Natural killer cell treated with Interleukin-12 subunit alpha and Interleukin-12 subunit beta and Interleukin-15 and Interleukin-18, amount 100 ng/mL, for 72 hours (primary cell): ENCODE results near the gene PDE6G. TPM values are rescaled to one million over a fixed set of nuclear protein-coding genes. Genes with fewer than 3 reads are reported as not detected.
A peak's percentile ranks its signal among the peaks of the same experiment; 100 is the strongest.
"Not testable (repeated sequence)": the region's sequence is repeated elsewhere in the genome, so short reads cannot be mapped to it uniquely, and the experiment has no call there.

ENCODE experiments used
- ATAC-seq, 2 donors: fragments of 150-1000 bp; cut with Tn5 transposase in 1 of 2; sonication (Bioruptor Pico), chemical (Tn5 transposase) in 1 of 2; 2 replicates each; pipeline ENCODE4 v1.10.0; 2021
- DNase-seq: peaks from one replicate; pipeline ENCODE4 v3.0.0; 2022; ENCODE audit warnings: low spot score
- H3K27ac Mint-ChIP-seq, 2 donors: 1 replicate in 1 of 2; 2 replicates in 1 of 2; pipeline ENCODE4 v1.8.0; 2022; ENCODE audit warnings: mixed read lengths in 2 of 2, mild to moderate bottlenecking in 1 of 2, moderate library complexity in 1 of 2
- H3K27me3 Mint-ChIP-seq, 2 donors: 1 replicate in 1 of 2; 2 replicates in 1 of 2; pipeline ENCODE4 v1.8.0; 2022; ENCODE audit warnings: mixed read lengths in 2 of 2
- H3K36me3 Mint-ChIP-seq: one replicate; pipeline ENCODE4 v1.8.0; 2022; ENCODE audit warnings: mixed read lengths
- H3K4me1 Mint-ChIP-seq, 2 donors: 1 replicate in 1 of 2; 2 replicates in 1 of 2; pipeline ENCODE4 v1.8.0; 2022; ENCODE audit warnings: low read depth in 2 of 2, mixed read lengths in 2 of 2, mild to moderate bottlenecking in 1 of 2
- H3K4me3 Mint-ChIP-seq: one replicate; pipeline ENCODE4 v1.8.0; 2022; ENCODE audit warnings: mixed read lengths
- H3K9me3 Mint-ChIP-seq: 2 replicates; pipeline ENCODE4 v1.8.0; 2022; ENCODE audit warnings: mixed read lengths
- total RNA-seq, 2 donors: library from RNA; stranded (reverse); gene quantifications; one replicate each; pipeline ENCODE4 v1.2.3, GENCODE V29; 2022

PDE6G gene
- total RNA-seq, 2 donors from 2014 or later, result 4.8 to 8.9 TPM

DNA sequence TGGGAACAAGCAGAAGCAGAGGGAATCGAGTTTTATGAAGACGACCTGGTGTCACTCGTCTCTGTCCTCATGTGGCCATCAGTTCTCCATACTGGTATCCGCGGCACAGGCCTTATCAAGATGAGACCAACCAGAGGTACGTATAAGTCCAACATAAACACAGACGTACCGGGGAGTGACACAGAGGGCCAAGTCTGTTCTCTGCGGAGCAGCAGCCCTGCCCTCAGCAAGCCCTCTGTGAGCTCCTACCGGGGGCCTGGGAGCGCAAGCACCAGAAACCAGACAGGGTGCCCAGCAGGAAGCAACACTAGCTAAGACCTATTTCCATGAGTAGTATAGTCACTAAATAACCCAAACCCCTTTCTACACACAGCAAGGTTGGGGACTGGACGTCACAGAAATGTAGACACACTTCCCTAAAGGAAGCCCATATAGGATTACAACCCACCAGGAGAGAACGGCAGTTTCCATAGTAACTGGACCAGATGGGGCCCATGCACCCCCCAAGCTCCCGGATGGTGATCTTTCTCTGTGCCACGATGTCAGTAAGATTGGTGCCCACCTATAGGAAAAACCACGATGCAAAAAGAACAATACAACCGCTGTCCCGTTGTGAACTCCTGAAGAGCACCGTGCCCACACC, 26.3 kb upstream of the PDE6G start:
- H3K4me1 Mint-ChIP-seq, result peaks cover 26 to 36% of the 10 kb centered on the region in 2 donors

GRCh38 chr17:81681672-81682071, 25.3 kb upstream of the PDE6G start:
- Mint-ChIP-seq H3K4me1 (peaks cover 26 to 27% of the 10 kb centered on the region in 2 donors), H3K27ac (no peak overlapping the region), H3K9me3 (no peaks in the 10 kb centered on the region), H3K27me3 (no peaks in the 10 kb centered on the region), H3K36me3 (no peaks in the 10 kb centered on the region), H3K4me3 (no peak overlapping the region)
- no peak for ATAC-seq
- no peak for DNase-seq

More for the DNA sequence above, 26.3 kb upstream of the PDE6G start:
- H3K27ac Mint-ChIP-seq, result peak overlapping the region; percentile 86 to 88
- no peak for DNase-seq
- H3K4me3 Mint-ChIP-seq, result peak overlapping the region; percentile 90
- H3K36me3 Mint-ChIP-seq, result no peaks in the 10 kb centered on the region
- no peaks in the 10 kb centered on the region for H3K27me3 Mint-ChIP-seq
- ATAC-seq, result no peak
- H3K9me3 Mint-ChIP-seq, result no peaks in the 10 kb centered on the region

GRCh38 chr17:81680150-81680549, 23.8 kb upstream of the PDE6G start:
- Mint-ChIP-seq H3K4me1 (peaks cover 24 to 26% of the 10 kb centered on the region in 2 donors), H3K9me3 (no peaks in the 10 kb centered on the region), H3K4me3 (no peak overlapping the region), H3K27ac (no peak overlapping the region), H3K27me3 (no peaks in the 10 kb centered on the region), H3K36me3 (no peaks in the 10 kb centered on the region)
- DNase-seq, result no peak
- no peak for ATAC-seq

DNA sequence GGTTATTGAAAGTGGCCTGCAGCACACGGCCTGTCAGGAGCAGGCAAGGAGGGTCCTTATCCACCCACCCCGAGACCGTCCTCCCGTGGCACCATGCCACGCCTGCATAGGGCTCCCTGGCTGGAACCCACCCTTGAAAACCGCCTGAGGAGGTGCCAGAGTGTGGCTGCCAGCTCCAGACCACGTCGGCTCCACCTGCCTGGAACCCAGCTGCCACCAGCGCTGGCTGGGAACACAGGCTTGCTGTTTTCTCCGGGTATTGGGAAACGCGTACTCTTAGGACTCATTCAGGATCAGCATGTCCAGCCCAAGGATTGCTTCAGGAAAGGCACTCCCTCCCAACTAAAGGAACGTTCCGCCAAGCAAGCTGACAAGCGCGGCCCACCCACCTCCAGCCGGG, 20.6 kb upstream of the PDE6G start:
- H3K4me3 Mint-ChIP-seq, result no peak overlapping the region
- no peak for ATAC-seq
- H3K27ac Mint-ChIP-seq, result no peak overlapping the region

GRCh38 chr17:81675515-81676221, 19.3 kb upstream of the PDE6G start:
- ATAC-seq, H3K27ac Mint-ChIP-seq, H3K9me3 Mint-ChIP-seq, H3K27me3 Mint-ChIP-seq, H3K4me3 Mint-ChIP-seq, DNase-seq, H3K36me3 Mint-ChIP-seq: not testable (repeated sequence)
- peaks cover 7 to 11% of the 10 kb centered on the region in 2 donors for H3K4me1 Mint-ChIP-seq

More for the DNA sequence above, 20.6 kb upstream of the PDE6G start:
- Mint-ChIP-seq H3K27me3 (no peaks in the 10 kb centered on the region), H3K4me1 (peaks cover 7 to 13% of the 10 kb centered on the region in 2 donors), H3K36me3 (no peaks in the 10 kb centered on the region), H3K9me3 (no peaks in the 10 kb centered on the region)
- DNase-seq, result no peak

GRCh38 chr17:81673561-81674258, 17.4 kb upstream of the PDE6G start:
- Mint-ChIP-seq H3K4me1 (peaks cover 7 to 8% of the 10 kb centered on the region in 2 donors), H3K27ac (no peak overlapping the region), H3K4me3 (no peak overlapping the region), H3K36me3 (no peaks in the 10 kb centered on the region), H3K9me3 (no peaks in the 10 kb centered on the region), H3K27me3 (no peaks in the 10 kb centered on the region)
- no peak for ATAC-seq
- DNase-seq, result no peak

DNA sequence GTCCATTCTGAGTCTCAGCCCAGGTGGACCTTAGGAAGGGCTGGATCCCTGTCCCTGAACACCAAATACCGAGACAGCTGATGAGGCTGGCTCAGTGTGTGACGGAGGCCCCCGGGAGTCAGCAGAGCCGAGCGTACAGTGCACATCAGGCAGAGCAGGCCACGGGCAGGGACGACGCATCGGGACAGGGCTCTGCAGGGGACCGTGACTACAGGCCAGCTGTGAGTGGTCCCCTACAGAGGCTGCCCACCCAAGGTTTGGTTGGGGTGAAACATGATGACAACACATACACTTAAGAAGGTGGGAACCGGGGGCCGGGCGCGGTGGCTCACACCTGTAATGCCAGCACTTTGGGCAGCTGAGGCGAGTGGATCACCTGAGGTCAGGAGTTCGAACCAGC, 16.6 kb upstream of the PDE6G start:
- peak; percentile 3 to 33 for ATAC-seq
- Mint-ChIP-seq H3K27me3 (no peaks in the 10 kb centered on the region), H3K27ac (no peak overlapping the region)

GRCh38 chr17:81672504-81672903, 16.2 kb upstream of the PDE6G start:
- Mint-ChIP-seq H3K36me3 (no peaks in the 10 kb centered on the region), H3K4me3 (no peak overlapping the region), H3K27me3 (no peaks in the 10 kb centered on the region), H3K4me1 (peaks cover 17% of the 10 kb centered on the region in 2 donors), H3K9me3 (no peaks in the 10 kb centered on the region), H3K27ac (no peak overlapping the region)
- DNase-seq (no peak), ATAC-seq (peak; percentile 3 to 44)

More for the DNA sequence above, 16.6 kb upstream of the PDE6G start:
- Mint-ChIP-seq H3K9me3 (no peaks in the 10 kb centered on the region), H3K36me3 (no peaks in the 10 kb centered on the region), H3K4me3 (no peak overlapping the region), H3K4me1 (peaks cover 13% of the 10 kb centered on the region in 2 donors)
- DNase-seq, result no peak

DNA sequence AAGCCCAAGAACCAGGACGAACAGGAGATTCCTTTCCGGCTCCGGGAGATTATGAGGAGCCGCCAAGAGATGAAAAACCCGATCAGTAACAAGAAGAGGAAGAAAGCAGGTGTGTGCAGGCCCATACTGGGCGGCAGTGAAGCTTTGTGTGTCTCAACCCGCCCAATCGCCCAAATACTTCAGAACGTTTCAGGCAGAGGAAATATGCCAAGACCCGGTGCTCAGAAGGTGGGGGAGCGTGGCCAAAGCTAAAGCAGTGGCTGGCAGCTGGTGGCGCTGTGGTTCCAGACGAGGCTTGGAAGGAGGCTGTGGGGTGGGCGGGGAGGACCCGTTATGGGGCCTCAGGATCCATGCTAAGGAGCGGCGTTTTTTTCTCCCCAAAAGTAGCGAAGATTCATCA, 11.4 kb upstream of the PDE6G start:
- H3K4me1 Mint-ChIP-seq, result peaks cover 23 to 24% of the 10 kb centered on the region in 2 donors
- peak overlapping the region; percentile 93 for H3K4me3 Mint-ChIP-seq
- peak overlapping the region; percentile 91 to 96 for H3K27ac Mint-ChIP-seq
- ATAC-seq (no peak), DNase-seq (no peak)
- no peaks in the 10 kb centered on the region for H3K27me3 Mint-ChIP-seq
- no peaks in the 10 kb centered on the region for H3K9me3 Mint-ChIP-seq
- no peaks in the 10 kb centered on the region for H3K36me3 Mint-ChIP-seq

- H3K4me1 Mint-ChIP-seq, result peaks cover 23 to 24% of the 10 kb centered on the region in 2 donors
- no peaks in the 10 kb centered on the region for H3K36me3 Mint-ChIP-seq
Measured at GRCh38 chr17:81666342-81667191, 10.2 kb upstream of the PDE6G start, which contains the start of the genes CCDC137 and OXLD1. TSS of gene CCDC137 (plus strand) at chr17:81666737. CDS start at chr17:81666767, 30 bp downstream. TSS of gene OXLD1 (minus strand) at chr17:81666605. CDS start at chr17:81666577, 28 bp downstream.

DNA sequence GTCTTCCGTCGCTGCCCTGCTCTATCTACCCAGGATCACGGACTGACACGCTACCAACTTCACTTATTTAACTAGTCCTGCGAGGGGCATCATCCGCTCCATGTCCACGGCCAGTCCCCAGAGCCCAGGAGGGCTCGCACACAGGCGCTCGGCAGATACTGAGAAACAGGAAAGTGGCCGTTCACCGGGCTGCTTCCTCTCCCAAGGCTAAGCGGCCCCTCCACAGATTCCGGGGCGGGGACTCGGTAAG, 9.7 kb upstream of the PDE6G start:
- Mint-ChIP-seq H3K27me3 (no peaks in the 10 kb centered on the region), H3K36me3 (no peaks in the 10 kb centered on the region), H3K4me1 (peaks cover 23 to 24% of the 10 kb centered on the region in 2 donors), H3K9me3 (no peaks in the 10 kb centered on the region), H3K4me3 (peak overlapping the region; percentile 93), H3K27ac (peak overlapping the region; percentile 91 to 96)
- ATAC-seq (peak in 1 of 2 donors; percentile 54), DNase-seq (no peak)

More at GRCh38 chr17:81666342-81667191, 10.2 kb upstream of the PDE6G start, which contains the start of the genes CCDC137 and OXLD1:
- H3K9me3 Mint-ChIP-seq, result no peaks in the 10 kb centered on the region
- H3K27ac Mint-ChIP-seq, result peak within 1 kb of the TSS; percentile 91 to 96
- DNase-seq (peak; percentile 97), ATAC-seq (peak; percentile 97 to 99)
- no peaks in the 10 kb centered on the region for H3K27me3 Mint-ChIP-seq
- H3K4me3 Mint-ChIP-seq, result peak within 1 kb of the TSS; percentile 93

DNA sequence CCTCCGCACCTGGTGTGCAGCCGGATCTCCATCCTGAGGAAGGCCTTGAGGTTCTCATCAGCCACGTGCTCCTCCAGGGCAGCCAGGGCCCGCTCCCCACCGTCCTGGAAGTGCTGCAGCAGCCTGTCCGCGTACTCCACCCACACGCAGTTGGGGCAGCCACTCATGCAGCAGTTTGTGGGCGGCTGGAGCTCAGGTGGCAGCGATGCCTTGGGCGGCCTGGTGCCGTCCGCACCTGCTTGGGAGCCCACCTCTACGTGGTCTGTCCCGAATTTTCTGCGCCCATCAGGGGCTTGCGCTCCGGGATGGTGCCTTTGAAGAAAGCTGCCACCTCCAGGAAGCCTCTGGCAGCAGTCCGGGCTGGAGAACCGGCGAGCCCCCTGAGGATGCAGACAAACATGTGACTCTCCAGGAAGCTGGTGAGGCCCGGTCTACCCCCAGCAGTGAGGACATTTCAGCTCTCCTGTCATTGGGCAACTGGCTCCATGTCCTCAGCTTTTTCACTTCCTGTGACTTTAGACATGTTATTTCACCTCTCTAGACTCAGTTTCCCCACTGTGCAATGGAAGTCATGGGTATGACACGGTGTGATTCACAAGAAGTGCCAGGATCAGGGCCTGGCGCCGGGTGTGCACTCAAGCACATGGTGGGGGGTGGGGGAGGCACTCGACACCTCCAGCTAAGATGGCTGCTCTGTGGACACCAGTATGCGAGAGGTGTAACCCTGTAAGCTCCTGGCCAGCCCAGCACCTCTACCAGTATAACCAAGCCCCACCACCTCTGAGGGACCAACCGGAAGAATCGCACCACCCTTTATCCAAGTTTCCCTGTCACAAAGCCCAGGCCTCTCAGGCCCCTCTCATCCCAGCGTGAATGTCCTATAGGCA, 9.1 kb upstream of the PDE6G start:
- peak overlapping the region; percentile 93 for H3K4me3 Mint-ChIP-seq
- no peaks in the 10 kb centered on the region for H3K27me3 Mint-ChIP-seq
- peak overlapping the region; percentile 91 to 96 for H3K27ac Mint-ChIP-seq
- DNase-seq (no peak), ATAC-seq (peak; percentile 29 to 64)
- no peaks in the 10 kb centered on the region for H3K36me3 Mint-ChIP-seq
- H3K9me3 Mint-ChIP-seq, result no peaks in the 10 kb centered on the region
- H3K4me1 Mint-ChIP-seq, result peaks cover 23 to 24% of the 10 kb centered on the region in 2 donors
